SK-MEL-5 (cell line): ENCODE measurements around the gene PSMD12. TPM values are rescaled to one million over a fixed set of nuclear protein-coding genes. Genes with fewer than 3 reads are reported as not detected.
"Not testable (repeated sequence)": the region's sequence is repeated elsewhere in the genome, so short reads cannot be mapped to it uniquely, and the experiment has no call there.

Experiments
- DNase-seq: peaks from one replicate; pipeline ENCODE4 v3.0.0-alpha.2; 2016; ENCODE audit warnings: low read depth, low spot score
- in situ Hi-C: cut with HindIII; loops from 2 replicates; pipeline ENCODE4 v1.10.0; 2016; ENCODE audit warnings: low sequenced_read_pairs, high pct_unique_total_duplicates, low pct_unique_long_range_greater_than_20kb
- total RNA-seq: library from RNA; depleted of rRNA; stranded (reverse); fragments of >200 nt; shearing (Covaris generic); gene quantifications from 2 replicates; pipeline ENCODE4 v1.2.3, GENCODE V29; 2014

PSMD12 gene
- total RNA-seq, 1 experiment from 2014 or later: 36.4 TPM

GRCh38 chr17:67390646-67391361 lies 24.4 kb upstream of the PSMD12 start:
- in situ Hi-C loops: no loop called here
- DNase-seq: peak; percentile 94

- in situ Hi-C loops: no loop called here
- DNase-seq: no peak
Measured at GRCh38 chr17:67390006-67390645, 23.7 kb upstream of the PSMD12 start.

- in situ Hi-C loops: no loop called here
- DNase-seq: no peak
Measured at GRCh38 chr17:67388986-67389385, 22.6 kb upstream of the PSMD12 start.

- in situ Hi-C loops, DNase-seq: not testable (repeated sequence)
Measured at GRCh38 chr17:67388536-67388935, 22.2 kb upstream of the PSMD12 start.

GRCh38 chr17:67386965-67387551 lies 20.7 kb upstream of the PSMD12 start:
- in situ Hi-C loops: no loop called here
- peak; percentile 77 for DNase-seq

GRCh38 chr17:67385122-67385988 lies 19.0 kb upstream of the PSMD12 start:
- in situ Hi-C loops: no loop called here
- no peak for DNase-seq

GRCh38 chr17:67381929-67382257 lies 15.5 kb upstream of the PSMD12 start:
- in situ Hi-C loops: no loop called here
- no peak for DNase-seq

GRCh38 chr17:67379251-67379630 lies 12.9 kb upstream of the PSMD12 start:
- in situ Hi-C loops: no loop called here
- DNase-seq: no peak

GRCh38 chr17:67378454-67379250 lies 12.3 kb upstream of the PSMD12 start:
- in situ Hi-C loops: no loop called here
- DNase-seq: peak; percentile 85

GRCh38 chr17:67377488-67378453 lies 11.4 kb upstream of the PSMD12 start:
- in situ Hi-C loops: no loop called here
- DNase-seq: peak; percentile 50

- in situ Hi-C loops: no loop called here
- peak; percentile 90 for DNase-seq
Measured at GRCh38 chr17:67376737-67377487, 10.5 kb upstream of the PSMD12 start, which contains the start of gene PITPNC1. Gene PITPNC1 (plus strand): TSS chr17:67377281.

- DNase-seq: no peak
Measured at GRCh38 chr17:67376415-67376736, 10.0 kb upstream of the PSMD12 start.

GRCh38 chr17:67375716-67376115 lies 9.3 kb upstream of the PSMD12 start:
- DNase-seq: no peak
- in situ Hi-C loops: no loop called here

More at GRCh38 chr17:67376415-67376736, 10.0 kb upstream of the PSMD12 start:
- in situ Hi-C loops: no loop called here

GRCh38 chr17:67375054-67375427 lies 8.7 kb upstream of the PSMD12 start:
- no peak for DNase-seq
- in situ Hi-C loops: no loop called here

- peak; percentile 98 for DNase-seq
- in situ Hi-C loops: no loop called here
Measured at GRCh38 chr17:67374329-67375053, 8.1 kb upstream of the PSMD12 start.
